ENCODE measurements around the gene TPP2.

TPP2 gene

GRCh38 chr13:102657630-102658029 is 60.8 kb downstream of the TPP2 start:
- no peak for DNase-seq (ENCODE audit: low read depth in 2 of 2)

- DNase-seq (ENCODE audit: low read depth in 2 of 2) = no peak
Observed at GRCh38 chr13:102658660-102659059, 61.9 kb downstream of the TPP2 start.

DNA sequence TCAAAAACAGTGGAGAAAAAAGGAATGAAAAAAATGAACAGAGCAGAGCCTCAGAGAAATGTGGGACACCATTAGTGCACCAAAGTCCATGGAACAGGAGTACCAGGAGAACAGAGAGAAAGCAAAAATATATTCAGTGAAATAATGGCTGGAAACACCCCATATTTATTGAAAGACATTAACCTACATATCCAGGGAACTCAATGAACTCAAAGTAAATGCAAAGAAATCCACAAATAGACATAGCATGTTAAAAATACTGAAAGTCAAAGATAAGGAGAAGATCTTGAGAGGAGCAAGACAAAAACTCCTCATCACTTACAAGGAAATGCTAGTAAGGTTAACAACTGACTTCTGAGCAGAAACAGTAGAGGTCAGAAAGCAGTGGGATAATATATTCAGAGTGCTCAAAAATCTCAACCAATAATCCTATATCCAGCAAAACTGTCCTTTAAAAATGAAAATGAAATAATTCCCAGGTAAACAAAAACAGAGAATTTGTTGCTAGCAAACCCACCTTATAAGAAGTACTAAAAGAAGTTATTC is 62.5 kb downstream of the TPP2 start:
- no peak for DNase-seq (ENCODE audit: low read depth in 2 of 2)

DNA sequence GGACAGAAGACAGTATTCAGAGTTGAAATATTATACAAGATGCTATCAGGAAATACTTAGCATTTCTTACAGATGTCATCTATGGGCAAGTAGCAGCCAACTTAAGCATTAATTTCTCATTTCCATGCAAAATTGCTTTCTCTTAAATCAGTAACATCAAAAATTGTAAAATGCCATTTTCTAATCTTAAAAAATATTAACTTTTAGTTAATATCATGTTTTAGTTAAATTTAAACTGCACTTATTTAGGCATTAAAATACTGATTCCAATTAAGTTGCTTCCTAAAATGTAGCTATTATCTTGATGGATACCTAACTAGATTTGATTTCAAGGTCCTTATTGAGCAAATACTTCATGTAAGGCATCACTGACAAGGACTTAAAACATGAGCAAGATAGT is 70.2 kb downstream of the TPP2 start:
- no peak for DNase-seq (ENCODE audit: low read depth in 2 of 2)

GRCh38 chr13:102667911-102668310 is 71.1 kb downstream of the TPP2 start:
- DNase-seq (ENCODE audit: low read depth in 2 of 2) = no peak

GRCh38 chr13:102670130-102670529 is 73.3 kb downstream of the TPP2 start:
- DNase-seq (ENCODE audit: low read depth in 2 of 2) = no peak

- DNase-seq (ENCODE audit: low read depth in 2 of 2) = no peak
Observed at GRCh38 chr13:102675115-102675514, 78.3 kb downstream of the TPP2 start.

DNA sequence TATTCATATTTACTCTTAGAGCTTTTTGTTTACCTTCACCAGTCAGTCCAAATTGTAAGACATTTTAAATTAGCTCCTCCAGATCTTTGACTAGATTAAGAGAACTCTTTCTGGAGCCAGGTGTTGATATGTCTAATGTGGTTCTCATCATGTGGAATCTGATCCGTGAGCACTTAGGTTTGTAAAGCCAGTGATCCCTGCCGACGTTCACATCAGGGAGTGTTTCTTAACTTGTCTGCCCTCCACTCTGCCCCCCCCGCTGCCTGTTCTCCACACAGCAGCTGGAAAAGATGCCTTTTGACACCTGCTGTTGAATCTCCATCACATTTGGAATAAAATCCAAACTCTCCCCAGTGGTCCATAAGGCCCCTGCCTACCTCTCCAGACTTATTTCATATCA is 80.3 kb downstream of the TPP2 start:
- no peak for DNase-seq (ENCODE audit: low read depth in 2 of 2)

DNA sequence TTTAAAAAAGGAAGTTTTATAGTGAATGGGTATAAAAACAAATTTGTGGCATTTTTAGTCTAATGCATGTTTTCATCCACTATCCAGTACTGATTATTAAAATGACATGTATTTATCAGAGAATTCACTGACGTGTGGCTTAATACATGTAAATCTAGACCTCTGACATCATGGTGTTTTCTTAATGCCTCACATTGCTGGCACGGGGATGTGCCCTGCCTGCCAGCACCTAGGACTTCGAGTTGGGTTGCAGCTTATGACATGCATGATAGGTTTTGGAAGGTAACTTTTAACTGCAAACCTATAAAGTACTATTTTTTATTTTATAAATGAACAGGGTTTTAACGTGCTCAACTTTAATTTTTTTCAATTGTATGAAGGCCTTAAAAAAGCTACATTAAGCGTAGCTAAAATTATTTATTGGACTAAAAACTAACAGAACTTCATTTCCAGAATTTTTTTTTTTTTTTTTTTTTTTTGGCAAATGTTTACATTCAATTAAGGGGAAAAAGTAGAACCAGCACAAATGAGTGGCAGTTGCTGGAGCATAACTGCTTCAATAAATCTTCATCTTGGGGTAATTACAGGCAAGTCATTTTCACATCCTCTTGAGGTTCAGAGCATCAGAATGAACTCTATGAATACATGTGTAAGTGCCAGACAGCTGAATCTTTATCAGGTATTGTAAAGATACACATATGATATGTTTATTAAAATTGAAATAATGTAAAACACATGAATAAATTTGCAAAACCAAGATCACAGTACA is 81.7 kb downstream of the TPP2 start:
- DNase-seq (ENCODE audit: low read depth in 2 of 2) = no peak

DNA sequence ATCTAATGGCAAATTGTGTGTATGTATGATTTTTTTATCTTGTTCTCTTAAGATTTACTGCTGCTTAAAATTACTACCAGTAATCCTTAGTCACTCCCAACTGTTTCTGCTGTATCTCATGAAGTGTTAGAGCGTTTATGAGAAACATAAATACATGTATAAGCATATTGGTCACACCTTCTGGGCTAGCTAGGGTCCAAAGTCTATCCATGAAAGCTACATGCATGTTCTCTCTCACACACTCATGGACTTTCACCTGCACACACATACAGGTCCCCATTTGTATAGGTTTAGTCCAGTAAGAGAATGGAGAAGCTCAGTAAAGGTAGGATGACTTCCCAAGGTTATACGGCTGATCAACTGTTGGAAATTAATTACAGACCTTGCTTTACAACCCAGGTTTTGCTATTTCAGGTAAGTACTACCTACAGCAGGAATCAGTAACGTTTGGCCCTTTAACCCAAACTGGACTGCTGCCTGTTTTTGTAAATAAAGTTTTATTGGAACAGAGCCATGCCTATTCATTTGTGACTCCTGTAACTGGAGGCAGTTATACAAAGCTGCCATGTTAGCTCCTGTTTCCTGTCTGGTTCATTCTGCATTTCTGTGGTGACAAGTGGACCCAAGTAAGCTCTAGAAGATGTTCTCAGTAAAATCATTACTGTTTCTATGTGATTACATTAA is 82.8 kb downstream of the TPP2 start:
- DNase-seq (ENCODE audit: low read depth in 2 of 2) = no peak

- DNase-seq (ENCODE audit: low read depth in 2 of 2) = no peak
Observed at GRCh38 chr13:102680133-102680717, 83.4 kb downstream of the TPP2 start.

DNA sequence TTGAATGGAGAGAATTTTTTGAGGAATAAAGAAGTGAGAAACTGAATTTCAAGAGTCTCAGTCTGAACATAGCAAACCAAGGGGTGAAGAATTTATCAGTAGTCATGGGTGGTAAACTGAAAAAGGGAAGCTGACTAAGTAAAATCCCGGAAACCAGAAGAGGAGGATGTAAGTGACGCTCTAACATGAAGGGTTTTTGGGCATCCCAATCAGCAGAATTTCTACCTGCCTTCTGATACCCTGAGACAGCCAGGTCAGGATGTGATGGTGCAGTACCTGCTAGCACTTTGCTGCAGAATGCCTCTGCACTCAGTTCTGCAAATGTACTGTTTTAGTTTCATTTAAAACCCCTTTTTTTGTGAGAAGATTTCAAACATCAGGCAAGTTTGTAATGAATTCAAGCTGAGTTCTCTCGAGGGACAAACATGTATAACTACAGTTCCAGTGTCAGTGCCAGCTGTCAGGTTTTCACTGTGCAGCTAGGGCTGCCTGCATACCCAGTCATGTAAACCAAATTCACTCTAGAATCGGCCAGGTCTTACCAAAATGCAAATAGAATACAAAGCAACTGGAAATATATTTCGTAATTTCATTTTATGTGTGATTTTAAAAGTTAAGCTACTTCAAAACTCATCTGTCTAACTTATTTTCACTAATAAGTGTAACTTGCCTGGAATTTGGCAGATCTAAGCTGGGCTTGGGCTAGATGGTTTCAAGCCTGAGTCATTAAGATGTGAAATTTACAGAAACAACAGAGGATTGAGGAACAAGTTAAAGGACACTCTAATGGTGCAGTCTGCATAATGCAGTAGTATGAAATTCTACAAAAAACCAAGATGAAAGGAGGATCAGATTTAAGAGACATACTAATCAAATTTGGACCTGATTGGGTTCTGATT is 84.3 kb downstream of the TPP2 start:
- no peak for DNase-seq (ENCODE audit: low read depth in 2 of 2)

DNA sequence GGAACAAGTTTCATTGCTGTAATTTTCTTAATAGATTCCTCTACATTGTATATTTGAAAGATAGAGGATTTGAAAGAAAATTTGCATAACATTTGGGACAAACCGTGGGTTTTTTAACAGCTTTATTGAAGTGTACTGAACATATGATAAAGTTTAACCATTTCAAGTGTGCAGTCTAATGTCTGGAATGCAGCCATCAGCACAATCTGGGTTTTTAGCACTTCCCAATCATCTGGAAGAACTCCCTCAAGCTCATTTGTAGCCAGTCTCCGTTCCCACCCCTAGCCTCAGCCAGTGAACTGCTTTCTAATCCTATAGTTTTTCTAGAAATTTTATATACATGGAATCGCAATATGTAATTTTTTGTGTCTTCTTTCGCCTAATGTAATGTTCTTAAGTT is 85.4 kb downstream of the TPP2 start:
- DNase-seq (ENCODE audit: low read depth in 2 of 2) = no peak

DNA sequence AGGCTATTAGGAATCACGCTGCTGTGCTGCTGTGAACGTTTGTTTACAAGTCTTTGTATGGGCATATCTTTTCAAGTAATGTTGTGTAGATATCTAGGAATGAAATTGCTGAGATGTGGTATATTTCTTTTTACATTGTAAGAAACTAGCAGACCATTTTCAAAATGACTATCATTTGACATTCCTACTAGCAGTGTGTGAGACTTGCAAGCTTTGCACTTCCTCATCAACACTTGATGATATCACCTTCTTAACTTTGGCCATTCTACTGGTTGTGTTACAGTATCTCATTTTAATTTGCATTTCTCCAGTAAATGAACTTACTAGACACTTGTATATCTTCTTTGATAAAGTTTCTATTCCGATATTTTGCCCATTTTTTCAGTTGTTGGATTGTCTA is 85.9 kb downstream of the TPP2 start:
- DNase-seq (ENCODE audit: low read depth in 2 of 2) = no peak

DNA sequence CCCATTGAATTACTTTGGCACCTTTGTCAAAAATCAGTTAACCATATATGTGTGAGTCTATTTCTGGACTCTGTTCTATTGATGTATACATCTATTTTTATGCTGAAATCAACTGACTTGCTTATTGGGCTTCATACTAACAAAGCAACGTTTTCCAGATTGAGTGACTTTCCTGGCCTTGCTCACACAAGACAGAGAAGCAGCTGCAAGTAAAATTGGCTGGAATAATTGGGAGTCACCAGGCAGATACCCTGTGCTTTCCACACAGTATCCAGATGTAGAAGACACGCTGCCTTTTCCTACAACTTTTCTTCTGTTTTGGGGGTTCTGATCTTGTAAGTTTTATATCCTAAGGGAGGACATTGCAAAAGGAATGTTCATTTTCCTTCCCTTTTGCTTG is 86.9 kb downstream of the TPP2 start:
- no peak for DNase-seq (ENCODE audit: low read depth in 2 of 2)

DNA sequence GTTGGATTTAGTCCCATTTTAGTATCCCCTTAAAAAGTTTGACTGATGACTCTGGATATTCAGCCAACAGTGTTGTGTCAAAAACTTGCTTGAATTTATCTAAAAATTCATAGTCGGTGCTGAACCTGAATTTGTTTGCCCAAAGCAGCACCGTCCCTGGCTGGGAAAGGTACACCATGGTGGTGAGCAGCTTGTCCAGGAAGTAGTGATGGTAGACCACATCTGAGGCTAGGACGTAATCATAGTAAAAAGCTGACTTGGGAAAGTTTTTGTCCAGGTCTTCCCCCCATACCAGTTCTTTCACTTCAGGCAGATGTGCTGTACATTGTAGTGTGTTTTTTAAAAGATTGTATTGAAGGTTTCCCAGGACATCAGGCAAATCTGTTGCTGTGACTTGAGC is 89.2 kb downstream of the TPP2 start:
- DNase-seq (ENCODE audit: low read depth in 2 of 2) = no peak

- DNase-seq (ENCODE audit: low read depth in 2 of 2) = no peak
Observed at GRCh38 chr13:102687520-102687919, 90.7 kb downstream of the TPP2 start.

GRCh38 chr13:102688306-102688973 is 91.7 kb downstream of the TPP2 start:
- no peak for DNase-seq (ENCODE audit: low read depth in 2 of 2)

- no peak for DNase-seq (ENCODE audit: low read depth in 2 of 2)
Observed at GRCh38 chr13:102690883-102691282, 94.1 kb downstream of the TPP2 start.

- no peak for DNase-seq (ENCODE audit: low read depth in 2 of 2)
Observed at GRCh38 chr13:102692491-102692826, 95.7 kb downstream of the TPP2 start.

GRCh38 chr13:102693250-102693649 is 96.5 kb downstream of the TPP2 start:
- DNase-seq (ENCODE audit: low read depth in 2 of 2) = no peak
